Stimulated activated CD8-positive, alpha-beta memory T cell treated with anti-CD3 and anti-CD28 coated beads, Interleukin-15, amount 100 ng/mL, for 1 hour (primary cell): ENCODE measurements around the gene AAK1.
"Not testable (repeated sequence)": the region's sequence is repeated elsewhere in the genome, so short reads cannot be mapped to it uniquely, and the experiment has no call there.

Source experiments
- DNase-seq: peaks from one replicate; pipeline ENCODE4 v3.0.0-alpha.2; 2020; ENCODE audit warnings: low read depth

AAK1 gene

DNA sequence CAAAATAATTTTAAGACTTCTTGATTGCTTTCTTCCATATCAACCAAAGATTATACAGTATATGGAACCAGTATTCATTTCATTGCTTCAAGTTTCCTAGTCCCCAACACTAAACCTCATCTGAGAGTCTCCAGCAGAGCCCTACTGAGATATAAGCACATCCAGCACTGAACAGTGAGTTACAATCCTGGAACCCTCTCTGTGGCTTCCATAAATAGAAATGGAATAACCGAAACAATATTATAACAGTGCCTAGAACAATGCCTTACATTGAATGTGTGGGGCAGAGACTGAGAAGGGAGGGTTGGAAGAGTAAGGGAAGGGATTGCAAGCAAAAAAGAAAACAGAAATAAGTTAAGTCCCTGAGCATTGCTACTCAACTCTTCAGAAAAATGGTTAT is 18.9 kb downstream of the AAK1 start:
- DNase-seq, result no peak

DNA sequence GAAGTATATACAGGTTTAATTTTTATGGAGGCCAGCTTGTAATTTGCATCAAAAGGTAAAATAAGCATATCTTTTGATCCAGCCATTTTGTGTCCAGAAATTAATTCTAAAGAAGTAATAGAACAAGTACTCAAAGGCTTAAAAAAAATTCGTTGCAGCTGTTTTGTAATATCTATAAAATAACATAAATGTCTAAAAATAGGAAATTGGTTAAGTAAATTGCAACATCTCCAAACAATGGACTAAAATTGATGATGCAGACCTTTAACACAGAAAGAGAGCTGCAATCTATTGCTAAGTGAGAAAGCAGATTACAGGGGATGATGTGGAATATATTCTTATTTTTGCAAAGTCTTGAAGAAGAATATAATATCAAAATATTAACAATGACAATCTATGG is 19.4 kb downstream of the AAK1 start:
- no peak for DNase-seq

DNA sequence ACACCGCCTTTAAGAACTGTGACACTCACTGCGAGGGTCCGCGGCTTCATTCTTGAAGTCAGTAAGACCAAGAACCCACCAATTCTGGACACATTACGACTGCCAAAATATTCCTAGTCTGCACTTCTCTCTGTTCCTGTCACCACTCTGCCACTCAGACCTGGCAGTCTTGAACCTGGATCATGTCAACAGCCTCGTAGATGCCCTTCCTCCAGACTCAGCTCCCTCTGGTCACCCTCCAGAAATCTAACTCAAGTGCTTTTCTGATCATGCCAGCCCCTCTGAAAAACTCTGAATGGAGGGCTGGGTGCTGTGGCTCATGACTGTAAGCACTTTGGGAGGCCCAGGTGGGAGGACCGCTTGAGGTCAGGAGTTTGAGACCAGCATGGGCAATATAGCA is 20.3 kb downstream of the AAK1 start:
- no peak for DNase-seq

DNA sequence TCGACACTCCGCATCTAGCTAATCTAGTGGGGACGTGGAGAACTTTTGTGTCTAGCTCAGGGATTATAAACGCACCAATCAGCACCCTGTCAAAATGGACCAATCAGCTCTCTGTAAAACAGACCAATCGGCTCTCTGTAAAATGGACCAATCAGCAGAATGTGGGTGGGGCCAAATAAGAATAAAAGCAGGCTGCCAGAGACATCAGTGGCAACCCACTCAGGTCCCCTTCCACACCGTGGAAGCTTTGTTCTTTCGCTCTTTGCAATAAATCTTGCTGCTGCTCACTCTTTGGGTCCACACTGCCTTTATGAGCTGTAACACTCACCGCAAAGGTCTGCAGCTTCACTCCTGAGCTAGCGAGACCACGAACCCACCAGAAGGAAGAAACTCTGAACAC is 20.7 kb downstream of the AAK1 start:
- not testable (repeated sequence) for DNase-seq

DNA sequence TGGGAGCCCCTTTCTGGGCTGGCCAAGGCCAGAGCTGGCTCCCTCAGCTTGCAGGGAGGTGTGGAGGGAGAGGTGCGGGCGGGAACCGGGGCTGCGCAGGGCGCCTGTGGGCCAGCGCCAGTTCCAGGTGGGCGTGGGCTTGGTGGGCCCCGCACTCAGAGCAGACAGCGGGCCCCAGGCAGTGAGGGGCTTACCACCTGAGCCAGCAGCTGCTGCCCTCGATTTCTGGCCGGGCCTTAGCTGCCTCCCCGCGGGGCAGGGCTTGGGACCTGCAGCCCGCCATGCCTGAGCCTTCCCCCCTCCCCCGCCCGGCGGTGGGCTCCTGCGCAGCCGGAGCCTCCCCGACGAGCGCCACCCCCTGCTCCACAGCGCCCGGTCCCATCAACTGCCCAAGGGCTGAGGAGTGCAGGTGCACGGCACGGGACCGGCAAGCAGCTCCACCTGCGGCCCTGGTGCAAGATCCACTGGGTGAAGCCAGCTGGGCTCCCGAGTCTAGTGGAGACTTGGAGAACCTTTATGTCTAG is 21.5 kb downstream of the AAK1 start:
- DNase-seq, result not testable (repeated sequence)

DNA sequence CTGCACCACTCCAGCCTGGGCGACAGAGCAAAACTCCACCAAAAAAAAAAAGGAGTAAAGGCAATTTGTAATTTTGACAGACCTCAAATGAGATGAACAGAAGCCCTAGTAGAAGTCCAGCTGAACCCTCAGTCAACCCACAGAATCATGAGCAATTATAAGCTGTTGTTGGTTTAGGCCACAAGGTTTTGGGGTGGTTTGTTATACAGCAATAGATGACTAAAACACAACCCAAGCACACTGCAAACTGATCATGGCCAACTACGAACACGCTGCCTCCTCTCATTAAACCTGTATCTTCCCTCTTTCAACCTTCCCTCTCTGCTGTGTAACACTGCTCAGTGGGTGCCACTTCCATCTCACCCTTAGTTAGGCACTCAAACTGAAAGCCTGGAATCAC is 22.1 kb downstream of the AAK1 start:
- DNase-seq, result no peak

DNA sequence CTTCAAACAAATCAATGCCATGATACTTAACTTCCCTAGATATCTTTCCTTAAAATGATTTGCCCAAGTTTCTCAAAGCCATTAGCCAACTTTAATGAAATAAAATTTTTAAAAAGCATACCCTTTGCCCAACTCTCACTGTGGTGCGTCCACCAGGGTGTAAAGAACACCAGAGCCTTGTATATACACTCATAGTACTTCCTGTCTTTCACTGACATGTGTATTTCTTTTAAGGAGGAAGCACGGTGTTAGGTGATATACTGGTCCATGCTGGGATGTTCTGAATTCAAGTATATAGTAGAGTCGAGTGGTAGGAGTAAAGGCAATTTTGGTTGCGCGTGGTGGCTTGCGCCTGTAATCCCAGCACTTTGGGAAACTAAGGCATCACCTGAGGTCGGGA is 22.7 kb downstream of the AAK1 start:
- DNase-seq, result no peak

DNA sequence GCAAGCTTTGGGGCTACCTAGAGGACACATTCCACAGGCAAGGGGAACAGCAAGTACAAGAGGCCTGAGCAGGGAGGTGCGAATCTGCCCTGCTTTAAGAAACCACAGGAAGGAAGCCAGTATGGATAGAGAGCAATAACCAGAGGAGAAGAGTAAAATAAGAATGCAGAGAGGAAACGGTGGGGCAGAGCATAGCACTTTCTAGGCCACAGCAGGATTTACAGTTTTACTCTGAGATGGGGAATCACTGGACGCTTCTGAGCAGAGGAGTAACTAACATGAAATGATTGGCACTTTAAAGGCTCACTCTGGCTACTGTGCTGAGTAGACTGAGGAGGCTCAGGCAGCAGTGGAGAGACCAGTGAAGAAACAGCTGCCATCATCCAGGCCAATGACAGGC is 23.8 kb downstream of the AAK1 start:
- DNase-seq, result no peak

DNA sequence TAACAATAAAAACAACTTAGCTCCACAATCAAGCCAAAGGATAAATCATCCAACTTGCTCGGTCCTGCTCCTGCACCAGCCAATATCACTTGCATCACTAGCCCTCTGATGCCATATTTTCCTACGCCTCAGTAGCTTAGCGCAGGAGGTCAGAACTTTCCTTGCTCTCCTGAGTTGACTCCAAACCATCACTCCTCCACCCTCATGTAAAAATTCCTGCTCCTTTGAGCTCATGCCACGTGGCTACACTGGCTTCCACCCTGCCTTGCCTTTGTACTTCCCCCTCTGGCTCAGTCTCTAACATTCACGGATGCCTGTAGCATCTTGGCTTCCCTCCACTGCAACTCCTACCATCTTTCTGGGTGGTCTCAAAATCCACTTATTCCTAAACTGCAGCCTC is 25.2 kb downstream of the AAK1 start:
- no peak for DNase-seq

DNA sequence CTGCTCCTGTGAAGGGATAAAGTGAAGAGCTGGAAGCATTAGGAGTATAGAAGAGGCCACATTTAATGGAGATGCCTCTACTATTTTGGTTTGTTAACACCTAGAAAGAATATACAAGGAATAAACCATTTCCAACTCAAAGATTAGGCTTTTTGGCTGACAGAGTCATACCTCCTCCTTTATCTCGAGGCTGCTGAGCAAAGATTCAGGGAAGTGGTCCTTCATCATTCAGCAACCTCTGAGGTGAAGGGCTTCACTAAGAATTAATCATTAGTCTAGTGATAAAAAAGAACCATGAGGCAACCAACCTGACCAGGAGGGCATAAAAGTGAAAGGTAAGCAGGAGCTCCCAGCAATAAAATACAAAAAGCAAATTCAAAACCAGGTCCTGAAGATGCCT is 25.8 kb downstream of the AAK1 start:
- DNase-seq, result no peak

DNA sequence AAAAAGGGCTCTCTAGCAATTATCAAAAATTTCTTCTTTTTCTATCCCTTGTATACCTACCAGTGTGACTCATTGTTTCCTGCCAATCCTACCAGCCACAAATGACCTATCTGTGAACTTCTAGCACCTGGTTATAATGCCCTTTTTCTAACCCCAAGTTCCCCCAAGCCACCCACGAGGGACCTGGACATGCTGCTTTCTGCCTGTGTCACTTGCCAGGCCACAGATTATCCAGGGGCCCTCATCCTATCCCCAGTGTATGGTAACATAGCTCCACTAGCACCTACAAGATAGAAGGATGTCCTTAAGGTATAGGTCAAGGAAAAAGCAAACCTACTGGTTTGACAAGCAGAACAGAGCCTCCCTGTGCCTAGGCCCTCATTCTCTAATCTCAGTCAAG is 26.8 kb downstream of the AAK1 start:
- no peak for DNase-seq

DNA sequence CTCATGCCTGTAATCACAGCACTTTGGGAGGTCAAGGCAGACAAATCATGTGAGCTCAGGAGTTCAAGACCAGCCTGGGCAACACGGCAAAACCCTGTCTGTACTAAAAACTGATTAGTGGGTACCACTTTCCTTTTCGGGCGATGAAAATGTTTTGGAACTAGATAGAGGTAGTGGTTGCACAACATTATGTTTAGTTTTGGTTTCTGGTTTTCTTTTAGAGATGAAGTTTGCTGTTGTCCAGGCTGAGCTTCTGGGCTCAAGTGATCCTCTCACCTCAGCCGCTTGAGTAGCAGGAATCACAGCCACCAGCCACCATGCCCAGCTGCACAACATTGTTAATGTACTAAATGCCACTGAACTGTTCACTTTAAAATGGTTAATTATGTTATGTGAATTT is 27.6 kb downstream of the AAK1 start:
- no peak for DNase-seq

DNA sequence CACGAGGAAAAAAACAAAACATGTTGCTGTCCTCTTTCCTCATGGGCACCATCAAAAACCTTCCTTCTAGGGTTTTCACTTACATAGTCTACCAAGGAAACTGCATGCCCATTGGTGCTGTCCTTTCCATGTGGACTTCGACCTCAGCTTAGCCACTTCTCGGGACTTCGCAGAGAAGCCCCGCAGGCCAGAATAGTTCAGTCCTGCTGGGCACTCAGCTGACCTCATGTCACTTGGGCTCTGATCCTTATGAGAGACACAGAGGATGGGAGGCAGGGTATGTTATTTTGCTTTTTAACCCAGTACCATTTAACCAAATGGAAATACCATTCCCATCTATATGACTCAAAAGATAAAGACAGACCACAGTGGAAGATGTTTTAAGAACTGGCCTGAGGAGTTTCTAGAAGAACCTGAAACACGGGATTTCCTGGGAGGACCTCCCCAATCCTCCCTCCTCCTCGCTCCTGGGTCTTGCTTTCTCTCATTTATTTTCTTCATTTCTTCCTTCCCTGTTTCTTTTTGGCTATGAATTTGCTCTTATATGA is 28.4 kb downstream of the AAK1 start:
- no peak for DNase-seq

DNA sequence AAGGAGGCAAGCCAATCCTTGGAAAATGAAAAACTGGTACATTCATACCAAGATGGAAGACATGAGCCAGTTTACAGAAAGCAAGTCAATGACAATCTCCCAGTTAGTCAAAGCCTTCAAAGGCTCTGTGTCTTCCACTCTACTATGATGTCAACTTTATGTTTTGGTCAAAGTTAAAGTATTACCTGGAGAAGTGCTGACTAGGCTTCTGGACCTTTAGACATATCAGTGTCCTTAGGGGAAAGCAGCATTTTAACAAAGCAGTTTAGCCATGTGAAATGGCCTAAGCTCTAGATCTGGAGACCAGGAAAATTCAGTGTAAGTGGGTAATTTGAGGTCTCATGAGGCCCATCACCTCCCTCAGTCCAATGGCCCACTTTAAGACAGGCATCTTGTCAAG is 30.8 kb downstream of the AAK1 start:
- no peak for DNase-seq

DNA sequence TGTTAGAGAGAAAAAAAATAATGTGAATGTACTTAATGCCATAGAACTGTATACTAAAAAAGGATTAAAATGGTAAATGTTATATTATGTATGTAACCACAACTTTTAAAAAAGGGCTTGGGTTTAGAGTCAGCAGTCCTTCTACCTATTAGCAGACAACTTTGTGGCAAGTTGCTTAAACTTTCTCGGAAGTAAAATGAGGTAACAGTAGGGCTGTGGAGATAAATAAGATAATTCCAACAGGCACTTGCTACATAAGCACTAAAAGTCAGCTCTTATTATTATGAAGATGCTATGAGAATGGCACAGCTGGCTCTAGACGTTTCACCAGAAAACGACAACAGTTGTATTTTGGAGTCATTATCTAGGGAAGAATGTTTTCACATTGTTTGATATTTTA is 31.3 kb downstream of the AAK1 start:
- no peak for DNase-seq

DNA sequence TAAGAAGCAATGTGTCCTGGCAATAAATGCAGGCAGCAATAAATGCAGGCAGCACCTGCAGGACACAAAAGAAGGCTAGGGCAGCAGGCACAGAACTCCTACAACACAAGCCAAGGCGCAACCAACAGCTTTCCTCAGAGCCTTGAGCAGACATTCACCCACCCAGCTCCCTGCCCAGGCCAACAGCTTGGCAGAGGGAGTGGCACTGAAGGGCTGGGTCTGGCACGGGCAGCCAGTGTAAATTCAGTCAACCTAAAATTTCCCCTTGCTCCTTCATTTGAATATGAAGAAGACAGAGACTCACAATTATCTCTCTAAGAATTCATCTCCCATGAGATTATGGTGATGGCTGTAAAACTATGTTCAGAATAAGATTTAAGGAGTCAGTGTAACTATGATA is 35.4 kb downstream of the AAK1 start:
- no peak for DNase-seq

DNA sequence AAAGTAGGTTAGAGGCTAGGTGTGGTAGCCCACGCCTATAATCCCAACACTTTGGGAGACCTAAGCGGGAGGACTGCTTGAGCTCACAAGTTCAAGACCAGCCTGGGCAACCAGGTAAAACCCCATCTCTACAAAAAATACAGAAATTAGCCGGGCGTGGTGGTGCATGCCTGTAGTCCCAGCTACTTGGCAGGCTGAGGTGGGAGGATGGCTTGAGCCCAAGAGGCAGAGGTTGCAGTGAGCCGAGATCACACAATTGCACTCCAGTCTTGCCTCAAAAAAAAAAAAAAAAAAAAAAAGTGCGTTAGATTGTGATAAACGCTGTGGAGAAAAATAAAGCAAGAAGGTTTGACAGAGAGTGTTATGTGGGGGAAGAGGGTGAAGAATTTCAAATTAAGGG is 36.8 kb downstream of the AAK1 start:
- DNase-seq, result not testable (repeated sequence)

DNA sequence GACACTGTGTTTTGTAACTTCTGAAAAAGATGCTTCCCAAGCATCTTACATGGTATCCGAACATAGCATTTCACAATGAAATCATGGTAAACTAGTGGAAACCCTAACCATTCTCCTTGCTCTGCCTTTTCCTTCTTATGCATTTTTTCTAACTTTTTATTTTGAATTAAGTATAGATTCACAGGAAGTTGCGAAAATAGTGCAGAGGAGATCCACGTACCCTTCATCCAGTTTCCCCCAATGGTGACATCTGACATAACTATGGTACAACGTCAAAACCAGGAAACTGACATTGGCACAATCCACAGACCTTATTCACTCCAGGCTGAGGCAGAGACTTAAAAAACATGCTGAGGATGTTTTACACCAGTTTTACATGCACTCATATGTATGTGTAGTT is 38.3 kb downstream of the AAK1 start:
- no peak for DNase-seq

DNA sequence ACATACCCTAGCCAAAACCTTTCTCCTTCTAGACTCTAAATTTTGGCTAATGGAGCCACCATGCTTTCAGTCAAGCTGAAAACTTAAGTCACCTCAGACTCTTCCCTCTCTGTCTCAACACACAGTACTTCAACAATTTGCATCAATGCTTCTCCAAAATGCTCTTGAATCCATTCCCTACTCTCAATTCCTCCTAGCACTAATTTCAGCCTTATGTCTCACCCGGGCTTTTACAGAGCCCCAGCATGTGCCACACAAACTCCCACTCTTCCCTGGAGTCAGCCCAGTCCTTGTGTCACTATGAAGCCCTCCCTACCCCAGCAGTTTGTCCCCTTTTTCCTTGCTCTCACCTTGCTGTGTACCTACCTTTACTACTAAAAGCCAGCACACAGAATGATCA is 38.7 kb downstream of the AAK1 start:
- no peak for DNase-seq

DNA sequence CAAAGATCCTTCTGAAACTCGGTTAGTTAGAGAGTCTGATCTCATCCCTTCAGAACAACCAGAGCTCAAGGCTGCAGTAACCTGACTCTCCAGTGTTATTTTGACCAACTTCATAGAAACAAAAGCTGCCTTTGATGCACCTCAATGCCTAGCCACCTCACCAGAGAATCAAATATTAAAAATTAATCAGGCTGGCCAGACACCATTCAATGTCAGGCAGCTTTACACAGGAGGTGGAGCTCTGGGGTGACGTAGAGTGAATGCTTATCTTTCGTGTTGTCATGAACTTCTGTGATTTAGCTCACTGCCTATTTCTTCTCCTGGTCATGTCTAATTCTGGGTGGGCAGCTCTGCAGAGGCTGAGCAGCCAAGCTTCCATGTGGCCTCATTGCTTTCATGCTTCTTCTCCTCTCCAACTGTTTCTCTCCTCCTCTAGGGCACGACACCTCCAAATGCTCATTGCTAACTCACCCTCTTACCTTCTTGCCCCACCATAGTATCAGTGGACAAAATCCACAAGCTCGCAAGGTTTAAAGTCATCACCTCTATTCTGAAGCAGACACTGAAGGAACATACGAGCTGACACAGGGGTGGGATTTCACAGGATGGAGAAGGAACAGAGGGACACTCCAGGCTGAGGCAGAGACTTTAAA is 39.4 kb downstream of the AAK1 start:
- DNase-seq, result no peak

DNA sequence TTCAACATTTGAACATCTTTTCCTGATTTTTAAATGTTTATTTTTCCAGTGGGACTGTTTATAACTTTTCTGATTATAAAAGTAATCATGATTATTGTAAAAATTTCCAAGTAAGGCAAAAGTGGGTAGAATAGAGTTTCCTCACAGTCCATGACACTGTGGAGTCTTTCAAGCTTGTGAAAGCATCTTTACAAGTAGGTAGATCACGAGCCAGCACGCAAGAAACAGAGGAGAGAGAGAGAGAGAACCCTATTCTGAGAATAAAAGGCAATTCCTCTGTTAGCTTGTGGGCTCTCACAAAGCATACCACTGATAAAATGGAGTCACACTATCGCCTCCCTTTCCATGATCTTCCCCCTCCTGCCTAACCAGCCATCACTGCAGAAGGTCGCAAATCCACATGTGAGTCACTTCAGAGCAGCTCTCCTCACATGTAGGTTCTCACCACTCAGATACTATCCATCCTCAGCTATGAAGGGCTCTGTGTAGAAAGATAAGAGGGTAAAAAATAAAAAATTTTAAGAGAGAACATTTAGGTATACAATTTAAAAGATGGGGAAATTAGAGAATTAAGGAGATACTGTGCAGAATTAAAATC is 40.3 kb downstream of the AAK1 start:
- no peak for DNase-seq

DNA sequence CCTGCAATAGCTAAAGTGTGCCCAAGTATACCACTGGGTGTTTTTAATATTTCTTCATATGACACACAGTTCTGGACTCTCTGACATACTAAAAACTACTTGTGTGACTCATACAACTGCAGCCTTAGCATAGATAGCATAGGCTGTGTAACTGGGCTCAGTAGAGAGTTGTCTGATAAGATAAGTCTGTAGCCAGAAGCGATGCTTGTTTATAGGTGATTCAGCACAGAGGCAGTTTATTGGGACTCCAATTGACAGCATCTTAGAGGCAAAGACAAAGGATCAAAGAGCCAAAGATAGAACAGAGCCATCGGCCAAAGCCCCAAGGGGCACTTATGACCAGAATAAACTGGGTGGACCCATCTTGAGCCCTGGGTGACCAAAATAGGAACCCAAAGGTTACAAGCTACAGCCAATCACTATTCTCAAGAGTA is 42.3 kb downstream of the AAK1 start:
- no peak for DNase-seq

DNA sequence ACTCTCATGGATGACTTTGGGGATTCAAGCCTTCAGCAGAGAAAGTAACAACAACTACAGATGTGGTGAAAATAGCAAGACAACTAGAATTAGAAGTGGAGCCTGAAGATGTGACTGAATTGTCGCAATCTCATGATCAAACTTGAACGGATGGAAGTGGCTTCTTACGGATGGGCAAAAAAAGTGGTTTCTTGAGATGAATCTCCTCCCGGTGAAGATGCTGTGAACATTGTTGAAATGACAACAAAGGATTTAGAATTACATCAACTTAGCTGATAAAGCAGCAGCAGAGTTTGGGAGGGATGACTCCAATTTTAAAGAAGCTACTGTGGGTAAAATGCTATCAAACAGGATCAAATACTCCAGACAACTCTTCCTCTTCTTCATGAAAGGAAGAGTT is 43.1 kb downstream of the AAK1 start:
- DNase-seq, result no peak
